Neural crest cell (in vitro differentiated cells): ENCODE measurements around the gene ARHGAP45. TPM values are rescaled to one million over a fixed set of nuclear protein-coding genes. Genes with fewer than 3 reads are reported as not detected.

ENCODE experiments used
- DNase-seq: peaks from one replicate; pipeline ENCODE4 v3.0.0; 2021; ENCODE audit warnings: low read depth, mixed read lengths, low spot score
- H3K27ac Mint-ChIP-seq: one replicate; pipeline ENCODE4 v1.8.0; 2021; ENCODE audit warnings: mild to moderate bottlenecking, mixed read lengths; ENCODE audit not compliant: unreplicated experiment
- H3K27me3 Mint-ChIP-seq: 2 replicates; pipeline ENCODE4 v1.8.0; 2021; ENCODE audit warnings: low read depth, mild to moderate bottlenecking, mixed read lengths
- H3K36me3 Mint-ChIP-seq: 2 replicates; pipeline ENCODE4 v1.8.0; 2021; ENCODE audit warnings: low read depth, mild to moderate bottlenecking, mixed read lengths
- H3K4me1 Mint-ChIP-seq: 2 replicates; pipeline ENCODE4 v1.8.0; 2021; ENCODE audit warnings: mixed read lengths
- H3K4me3 Mint-ChIP-seq: one replicate; pipeline ENCODE4 v1.8.0; 2021; ENCODE audit warnings: mild to moderate bottlenecking, mixed read lengths
- H3K9me3 Mint-ChIP-seq: 2 replicates; pipeline ENCODE4 v1.8.0; 2021; ENCODE audit warnings: mixed read lengths
- CTCF ChIP-seq: fragments of 200-600 bp; sonication (generic); conservative IDR thresholded peaks from 2 replicates; pipeline ENCODE4 v1.5.0; 2021; ENCODE audit warnings: antibody characterized with exemption, mild to moderate bottlenecking
- total RNA-seq: library from RNA; stranded (reverse); gene quantifications from 2 replicates; pipeline ENCODE4 v1.2.1, GENCODE V29; 2021

Gene ARHGAP45
- total RNA-seq, 1 donor from 2014 or later, result 1.6 TPM

DNA sequence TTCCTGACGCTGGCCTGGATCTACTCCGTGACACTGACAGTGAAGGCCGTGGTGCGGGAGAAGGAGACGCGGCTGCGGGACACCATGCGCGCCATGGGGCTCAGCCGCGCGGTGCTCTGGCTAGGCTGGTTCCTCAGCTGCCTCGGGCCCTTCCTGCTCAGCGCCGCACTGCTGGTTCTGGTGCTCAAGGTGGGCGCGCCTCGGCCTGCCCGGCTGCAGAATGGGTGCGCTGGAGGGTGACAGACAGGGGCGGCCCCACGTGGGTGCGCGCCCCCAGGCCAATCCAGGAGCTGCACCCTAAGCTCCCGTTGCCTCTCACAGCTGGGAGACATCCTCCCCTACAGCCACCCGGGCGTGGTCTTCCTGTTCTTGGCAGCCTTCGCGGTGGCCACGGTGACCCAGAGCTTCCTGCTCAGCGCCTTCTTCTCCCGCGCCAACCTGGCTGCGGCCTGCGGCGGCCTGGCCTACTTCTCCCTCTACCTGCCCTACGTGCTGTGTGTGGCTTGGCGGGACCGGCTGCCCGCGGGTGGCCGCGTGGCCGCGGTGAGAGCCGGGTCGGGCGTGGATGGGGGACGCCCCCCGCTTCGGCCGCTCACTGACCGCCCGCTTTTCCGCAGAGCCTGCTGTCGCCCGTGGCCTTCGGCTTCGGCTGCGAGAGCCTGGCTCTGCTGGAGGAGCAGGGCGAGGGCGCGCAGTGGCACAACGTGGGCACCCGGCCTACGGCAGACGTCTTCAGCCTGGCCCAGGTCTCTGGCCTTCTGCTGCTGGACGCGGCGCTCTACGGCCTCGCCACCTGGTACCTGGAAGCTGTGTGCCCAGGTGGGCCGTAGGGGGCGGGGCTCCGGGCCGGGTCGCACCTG lies 19.9 kb upstream of the ARHGAP45 start:
- no peaks in the 10 kb centered on the region for H3K9me3 Mint-ChIP-seq
- H3K27me3 Mint-ChIP-seq, result no peaks in the 10 kb centered on the region
- peaks cover 4% of the 10 kb centered on the region for H3K4me1 Mint-ChIP-seq
- no peak for DNase-seq
- no peak overlapping the region for H3K27ac Mint-ChIP-seq
- H3K4me3 Mint-ChIP-seq, result no peak overlapping the region
- H3K36me3 Mint-ChIP-seq, result no peaks in the 10 kb centered on the region
- no peak for TF ChIP-seq CTCF

GRCh38 chr19:1047696-1048147 lies 19.2 kb upstream of the ARHGAP45 start:
- no peaks in the 10 kb centered on the region for H3K36me3 Mint-ChIP-seq
- peaks cover 6% of the 10 kb centered on the region for H3K4me1 Mint-ChIP-seq
- H3K4me3 Mint-ChIP-seq, result no peak overlapping the region
- no peak for TF ChIP-seq CTCF
- H3K27me3 Mint-ChIP-seq, result no peaks in the 10 kb centered on the region
- H3K9me3 Mint-ChIP-seq, result no peaks in the 10 kb centered on the region
- no peak for DNase-seq
- no peak overlapping the region for H3K27ac Mint-ChIP-seq

- TF ChIP-seq CTCF, result no peak
- peaks cover 8% of the 10 kb centered on the region for H3K4me1 Mint-ChIP-seq
- no peaks in the 10 kb centered on the region for H3K36me3 Mint-ChIP-seq
- H3K27ac Mint-ChIP-seq, result no peak overlapping the region
- no peak for DNase-seq
- no peak overlapping the region for H3K4me3 Mint-ChIP-seq
- no peaks in the 10 kb centered on the region for H3K9me3 Mint-ChIP-seq
- H3K27me3 Mint-ChIP-seq, result no peaks in the 10 kb centered on the region
These were observed 17.9 kb upstream of the ARHGAP45 start for GRCh38 chr19:1049106-1049505.

GRCh38 chr19:1049800-1050199 lies 17.2 kb upstream of the ARHGAP45 start:
- H3K4me1 Mint-ChIP-seq, result peaks cover 8% of the 10 kb centered on the region

GRCh38 chr19:1050989-1051788 lies 15.8 kb upstream of the ARHGAP45 start:
- no peak overlapping the region for H3K27ac Mint-ChIP-seq
- H3K36me3 Mint-ChIP-seq, result no peaks in the 10 kb centered on the region
- no peaks in the 10 kb centered on the region for H3K27me3 Mint-ChIP-seq
- DNase-seq, result no peak
- H3K4me3 Mint-ChIP-seq, result no peak overlapping the region
- TF ChIP-seq CTCF, result no peak
- peaks cover 8% of the 10 kb centered on the region for H3K4me1 Mint-ChIP-seq
- no peaks in the 10 kb centered on the region for H3K9me3 Mint-ChIP-seq

More at GRCh38 chr19:1049800-1050199, 17.2 kb upstream of the ARHGAP45 start:
- DNase-seq, result no peak
- no peaks in the 10 kb centered on the region for H3K27me3 Mint-ChIP-seq
- H3K27ac Mint-ChIP-seq, result no peak overlapping the region
- H3K4me3 Mint-ChIP-seq, result no peak overlapping the region
- H3K36me3 Mint-ChIP-seq, result no peaks in the 10 kb centered on the region
- H3K9me3 Mint-ChIP-seq, result no peaks in the 10 kb centered on the region
- TF ChIP-seq CTCF, result no peak
